Measurements from ENCODE around the gene CCDC112. TPM values are rescaled to one million over a fixed set of nuclear protein-coding genes. Genes with fewer than 3 reads are reported as not detected.

Gene CCDC112
- total RNA-seq, 1 donor from 2014 or later, result 7.8 TPM

- DNase-seq (ENCODE audit: extremely low spot score, unreplicated experiment), result no peak
Observed at GRCh38 chr5:115241881-115242642, 54.4 kb downstream of the CCDC112 start.

GRCh38 chr5:115237066-115237465 is 59.4 kb downstream of the CCDC112 start:
- Mint-ChIP-seq H3K4me1 (ENCODE audit: unreplicated experiment) (no peaks in the 10 kb centered on the region), H3K27me3 (ENCODE audit: unreplicated experiment) (no peaks in the 10 kb centered on the region), H3K4me3 (ENCODE audit: unreplicated experiment) (no peak overlapping the region), H3K9me3 (ENCODE audit: unreplicated experiment) (no peaks in the 10 kb centered on the region), H3K27ac (ENCODE audit: unreplicated experiment) (no peak overlapping the region), H3K36me3 (ENCODE audit: unreplicated experiment) (peaks cover 18% of the 10 kb centered on the region)
- DNase-seq (ENCODE audit: extremely low spot score, unreplicated experiment), result no peak
- no peak for TF ChIP-seq CTCF (IDR thresholded peaks at IDR 0.05)

More at GRCh38 chr5:115241881-115242642, 54.4 kb downstream of the CCDC112 start:
- H3K9me3 Mint-ChIP-seq (ENCODE audit: unreplicated experiment), result no peaks in the 10 kb centered on the region
- no peak overlapping the region for H3K27ac Mint-ChIP-seq (ENCODE audit: unreplicated experiment)
- no peak overlapping the region for H3K4me3 Mint-ChIP-seq (ENCODE audit: unreplicated experiment)
- H3K36me3 Mint-ChIP-seq (ENCODE audit: unreplicated experiment), result peaks cover 11% of the 10 kb centered on the region
- H3K27me3 Mint-ChIP-seq (ENCODE audit: unreplicated experiment), result no peaks in the 10 kb centered on the region
- no peak for TF ChIP-seq CTCF (IDR thresholded peaks at IDR 0.05)
- no peaks in the 10 kb centered on the region for H3K4me1 Mint-ChIP-seq (ENCODE audit: unreplicated experiment)

GRCh38 chr5:115236599-115236998 is 59.9 kb downstream of the CCDC112 start:
- Mint-ChIP-seq H3K36me3 (ENCODE audit: unreplicated experiment) (peaks cover 18% of the 10 kb centered on the region), H3K4me3 (ENCODE audit: unreplicated experiment) (no peak overlapping the region), H3K9me3 (ENCODE audit: unreplicated experiment) (no peaks in the 10 kb centered on the region), H3K27me3 (ENCODE audit: unreplicated experiment) (no peaks in the 10 kb centered on the region), H3K27ac (ENCODE audit: unreplicated experiment) (no peak overlapping the region), H3K4me1 (ENCODE audit: unreplicated experiment) (no peaks in the 10 kb centered on the region)
- TF ChIP-seq CTCF (IDR thresholded peaks at IDR 0.05), result no peak
- DNase-seq (ENCODE audit: extremely low spot score, unreplicated experiment), result no peak

GRCh38 chr5:115231598-115231997 is 64.9 kb downstream of the CCDC112 start:
- TF ChIP-seq CTCF (IDR thresholded peaks at IDR 0.05), result no peak
- Mint-ChIP-seq H3K27me3 (ENCODE audit: unreplicated experiment) (no peaks in the 10 kb centered on the region), H3K9me3 (ENCODE audit: unreplicated experiment) (no peaks in the 10 kb centered on the region), H3K4me3 (ENCODE audit: unreplicated experiment) (no peak overlapping the region), H3K27ac (ENCODE audit: unreplicated experiment) (no peak overlapping the region), H3K4me1 (ENCODE audit: unreplicated experiment) (no peaks in the 10 kb centered on the region), H3K36me3 (ENCODE audit: unreplicated experiment) (peaks cover 34% of the 10 kb centered on the region)
- no peak for DNase-seq (ENCODE audit: extremely low spot score, unreplicated experiment)

- Mint-ChIP-seq H3K9me3 (ENCODE audit: unreplicated experiment) (no peaks in the 10 kb centered on the region), H3K27ac (ENCODE audit: unreplicated experiment) (no peak overlapping the region), H3K27me3 (ENCODE audit: unreplicated experiment) (no peaks in the 10 kb centered on the region), H3K4me1 (ENCODE audit: unreplicated experiment) (no peaks in the 10 kb centered on the region), H3K36me3 (ENCODE audit: unreplicated experiment) (peaks cover 32% of the 10 kb centered on the region), H3K4me3 (ENCODE audit: unreplicated experiment) (no peak overlapping the region)
- DNase-seq (ENCODE audit: extremely low spot score, unreplicated experiment), result no peak
- TF ChIP-seq CTCF (IDR thresholded peaks at IDR 0.05), result no peak
Observed at GRCh38 chr5:115229606-115230005, 66.8 kb downstream of the CCDC112 start.

Data from osteocyte (in vitro differentiated cells).